ENCODE measurements around the gene TBC1D12. TPM values are rescaled to one million over a fixed set of nuclear protein-coding genes. Genes with fewer than 3 reads are reported as not detected.
"Not testable (repeated sequence)": the region's sequence is repeated elsewhere in the genome, so short reads cannot be mapped to it uniquely, and the experiment has no call there.

The TBC1D12 gene
- total RNA-seq, 1 donor from 2014 or later: 14.7 TPM

DNA sequence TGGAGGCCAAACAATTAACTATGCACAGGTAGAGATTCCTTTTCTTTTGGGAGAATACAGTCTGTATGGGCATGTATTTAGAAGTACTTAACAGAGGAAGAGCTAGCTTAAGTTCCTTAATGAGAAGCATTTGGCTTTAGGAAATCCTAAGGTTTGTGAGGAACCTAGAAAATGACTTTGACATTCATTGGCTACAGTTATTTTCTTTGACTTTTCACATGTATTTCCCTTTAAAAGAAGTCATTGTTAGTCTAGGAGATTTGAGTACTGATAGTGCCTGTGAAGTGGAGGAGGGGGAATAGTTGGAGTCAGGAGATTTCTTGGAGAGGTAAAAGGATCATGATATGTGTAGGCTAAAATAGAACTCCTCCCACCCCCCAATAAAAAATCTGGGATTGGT lies 146.9 kb downstream of the TBC1D12 start:
- no peak for TF ChIP-seq POLR2AphosphoS5 (IDR thresholded peaks at IDR 0.05; ENCODE audit: insufficient read depth in 1 of 2, low read depth in 1 of 2)
- no peak for TF ChIP-seq POLR2A (IDR thresholded peaks at IDR 0.05)
- no peak for TF ChIP-seq CTCF (IDR thresholded peaks at IDR 0.05)
- no peak for DNase-seq (ENCODE audit: extremely low spot score in 2 of 2)
- Histone ChIP-seq H3K4me1 (peaks cover 16% of the 10 kb centered on the region), H3K9me3 (no peaks in the 10 kb centered on the region), H3K36me3 (no peaks in the 10 kb centered on the region), H3K27ac (no peak overlapping the region), H3K4me3 (no peak overlapping the region), H3K27me3 (no peaks in the 10 kb centered on the region)
- intact Hi-C loops (cut with DNase I): no loop called here

- intact Hi-C loops (cut with DNase I); H3K27ac ChIP-seq; H3K27me3 ChIP-seq; DNase-seq (ENCODE audit: extremely low spot score in 2 of 2); H3K4me1 ChIP-seq; H3K36me3 ChIP-seq; H3K4me3 ChIP-seq; H3K9me3 ChIP-seq: not testable (repeated sequence)
Observed at GRCh38 chr10:94567714-94568307, 165.5 kb downstream of the TBC1D12 start.

DNA sequence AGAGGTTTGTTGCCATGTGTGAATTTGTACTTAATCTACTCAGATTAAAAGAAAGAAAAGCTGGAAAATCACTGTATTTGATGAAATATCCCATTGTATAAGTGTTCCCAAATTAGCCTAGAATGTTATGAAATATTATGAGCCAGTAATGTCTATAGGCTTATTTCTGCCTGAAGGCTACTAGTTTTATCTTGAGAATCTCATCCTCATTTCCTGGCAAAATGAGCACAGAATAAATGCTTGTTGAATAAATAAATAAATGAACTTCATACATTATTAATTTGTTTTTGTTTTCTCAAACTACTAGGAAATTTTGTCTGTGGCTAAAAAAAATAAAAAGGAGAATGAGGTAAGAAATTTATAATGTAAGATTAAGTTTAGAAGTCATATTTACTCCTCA lies 168.7 kb downstream of the TBC1D12 start:
- Histone ChIP-seq H3K4me1 (no peaks in the 10 kb centered on the region), H3K27me3 (no peaks in the 10 kb centered on the region), H3K4me3 (no peak overlapping the region), H3K9me3 (no peaks in the 10 kb centered on the region), H3K27ac (no peak overlapping the region), H3K36me3 (no peaks in the 10 kb centered on the region)
- intact Hi-C loops (cut with DNase I): no loop called here
- no peak for DNase-seq (ENCODE audit: extremely low spot score in 2 of 2)
- TF ChIP-seq POLR2A (IDR thresholded peaks at IDR 0.05) (no peak), CTCF (IDR thresholded peaks at IDR 0.05) (no peak), POLR2AphosphoS5 (IDR thresholded peaks at IDR 0.05; ENCODE audit: insufficient read depth in 1 of 2, low read depth in 1 of 2) (no peak)

DNA sequence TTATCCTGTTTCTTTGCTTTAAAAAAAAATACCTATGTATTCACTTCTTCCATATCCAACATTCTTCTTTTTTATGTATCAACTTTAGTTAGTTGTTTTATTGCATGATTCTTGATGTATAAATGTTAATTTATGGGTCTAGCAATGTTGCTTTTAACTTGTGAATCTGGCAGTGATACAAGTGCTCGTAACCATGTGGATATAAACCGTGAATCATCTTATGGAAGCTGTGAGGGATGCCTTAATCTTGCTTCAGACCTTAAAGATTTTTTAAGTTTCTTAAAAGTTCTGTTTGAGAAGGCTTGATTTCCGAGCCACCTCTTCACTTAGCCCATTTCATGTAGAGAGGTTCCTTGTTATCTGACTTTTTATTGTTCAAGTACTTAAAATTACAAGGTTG lies 169.2 kb downstream of the TBC1D12 start:
- no peak for DNase-seq (ENCODE audit: extremely low spot score in 2 of 2)
- TF ChIP-seq CTCF (IDR thresholded peaks at IDR 0.05) (no peak), POLR2AphosphoS5 (IDR thresholded peaks at IDR 0.05; ENCODE audit: insufficient read depth in 1 of 2, low read depth in 1 of 2) (no peak), POLR2A (IDR thresholded peaks at IDR 0.05) (no peak)
- H3K4me3 ChIP-seq: no peak overlapping the region
- H3K36me3 ChIP-seq: no peaks in the 10 kb centered on the region
- no peaks in the 10 kb centered on the region for H3K9me3 ChIP-seq
- intact Hi-C loops (cut with DNase I): no loop called here
- H3K27me3 ChIP-seq: no peaks in the 10 kb centered on the region
- H3K27ac ChIP-seq: no peak overlapping the region
- no peaks in the 10 kb centered on the region for H3K4me1 ChIP-seq

- Histone ChIP-seq H3K27me3 (no peaks in the 10 kb centered on the region), H3K4me3 (no peak overlapping the region), H3K27ac (no peak overlapping the region), H3K36me3 (no peaks in the 10 kb centered on the region), H3K4me1 (no peaks in the 10 kb centered on the region), H3K9me3 (no peaks in the 10 kb centered on the region)
- no peak for TF ChIP-seq POLR2A (IDR thresholded peaks at IDR 0.05)
- no peak for TF ChIP-seq CTCF (IDR thresholded peaks at IDR 0.05)
- no peak for TF ChIP-seq POLR2AphosphoS5 (IDR thresholded peaks at IDR 0.05; ENCODE audit: insufficient read depth in 1 of 2, low read depth in 1 of 2)
- no peak for DNase-seq (ENCODE audit: extremely low spot score in 2 of 2)
- intact Hi-C loops (cut with DNase I): no loop called here
Observed at GRCh38 chr10:94578790-94579189, 176.4 kb downstream of the TBC1D12 start.

Data from vagina (tissue), 2 donors.